ENCODE results near the gene LHFPL6.

Gene LHFPL6

GRCh38 chr13:39607876-39608275, 4.9 kb upstream of the LHFPL6 start:
- Histone ChIP-seq H3K27me3 (ENCODE audit: insufficient read depth, low read length) (no peaks in the 10 kb centered on the region), H3K27ac (ENCODE audit: low read depth, low read length) (no peak overlapping the region), H2AFZ (ENCODE audit: low read length, unreplicated experiment) (no peak overlapping the region), H3K79me2 (ENCODE audit: control insufficient read depth, insufficient read depth, low read length, unreplicated experiment) (no peaks in the 10 kb centered on the region), H3K4me1 (ENCODE audit: control insufficient read depth, insufficient read depth, low read length, unreplicated experiment) (no peaks in the 10 kb centered on the region), H3K4me3 (ENCODE audit: low read depth, low read length) (no peak overlapping the region), H3K36me3 (ENCODE audit: insufficient read depth, low read length) (no peaks in the 10 kb centered on the region)

GRCh38 chr13:39605677-39606320, 2.8 kb upstream of the LHFPL6 start:
- Histone ChIP-seq H3K4me1 (ENCODE audit: control insufficient read depth, insufficient read depth, low read length, unreplicated experiment) (peaks cover 8% of the 10 kb centered on the region), H3K79me2 (ENCODE audit: control insufficient read depth, insufficient read depth, low read length, unreplicated experiment) (peaks cover 17% of the 10 kb centered on the region)

GRCh38 chr13:39604756-39605155, 1.8 kb upstream of the LHFPL6 start:
- Histone ChIP-seq H3K27ac (ENCODE audit: low read depth, low read length) (no peak overlapping the region), H3K36me3 (ENCODE audit: insufficient read depth, low read length) (no peaks in the 10 kb centered on the region), H3K4me3 (ENCODE audit: low read depth, low read length) (no peak overlapping the region), H3K27me3 (ENCODE audit: insufficient read depth, low read length) (no peaks in the 10 kb centered on the region), H3K79me2 (ENCODE audit: control insufficient read depth, insufficient read depth, low read length, unreplicated experiment) (peaks cover 24% of the 10 kb centered on the region), H2AFZ (ENCODE audit: low read length, unreplicated experiment) (no peak overlapping the region), H3K4me1 (ENCODE audit: control insufficient read depth, insufficient read depth, low read length, unreplicated experiment) (peaks cover 12% of the 10 kb centered on the region)

More at GRCh38 chr13:39605677-39606320, 2.8 kb upstream of the LHFPL6 start:
- H3K36me3 ChIP-seq (ENCODE audit: insufficient read depth, low read length), result no peaks in the 10 kb centered on the region
- H2AFZ ChIP-seq (ENCODE audit: low read length, unreplicated experiment), result no peak overlapping the region
- no peaks in the 10 kb centered on the region for H3K27me3 ChIP-seq (ENCODE audit: insufficient read depth, low read length)
- H3K27ac ChIP-seq (ENCODE audit: low read depth, low read length), result no peak overlapping the region
- H3K4me3 ChIP-seq (ENCODE audit: low read depth, low read length), result no peak overlapping the region

DNA sequence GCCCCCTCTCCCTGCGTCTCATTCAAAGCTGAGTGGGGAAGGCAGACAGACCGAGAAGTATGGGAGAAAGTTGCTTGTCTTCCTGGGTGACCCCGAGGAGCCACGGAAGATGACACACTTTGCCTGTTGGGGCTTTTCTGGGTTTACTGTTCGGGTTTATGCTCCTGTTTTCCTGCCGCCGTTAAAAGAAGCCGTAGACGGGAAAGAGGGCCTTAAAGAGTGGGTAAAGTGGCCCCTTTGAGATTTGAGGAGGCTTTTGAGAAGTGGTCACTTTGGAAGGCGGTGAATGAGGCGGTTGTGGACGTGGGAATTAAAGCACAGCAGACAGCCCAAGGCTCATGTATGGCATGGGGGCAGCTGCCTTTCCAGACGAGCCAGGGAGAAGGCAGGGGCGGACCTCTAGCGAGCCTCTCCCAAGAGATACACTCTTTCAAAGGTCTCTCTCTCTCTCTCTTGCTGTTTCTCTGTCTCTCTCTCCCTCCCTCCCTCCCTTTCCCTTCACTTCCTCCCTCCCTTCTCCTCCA, 493 bp upstream of the LHFPL6 start:
- Histone ChIP-seq H2AFZ (ENCODE audit: low read length, unreplicated experiment) (peak overlapping the region; percentile 96), H3K27me3 (ENCODE audit: insufficient read depth, low read length) (no peaks in the 10 kb centered on the region), H3K4me1 (ENCODE audit: control insufficient read depth, insufficient read depth, low read length, unreplicated experiment) (peaks cover 12% of the 10 kb centered on the region), H3K36me3 (ENCODE audit: insufficient read depth, low read length) (no peaks in the 10 kb centered on the region), H3K79me2 (ENCODE audit: control insufficient read depth, insufficient read depth, low read length, unreplicated experiment) (peaks cover 30% of the 10 kb centered on the region), H3K4me3 (ENCODE audit: low read depth, low read length) (peak overlapping the region; percentile 95), H3K27ac (ENCODE audit: low read depth, low read length) (peak overlapping the region; percentile 66)

GRCh38 chr13:39602277-39602613, 748 bp downstream of the LHFPL6 start:
- peak overlapping the region; percentile 95 for H3K4me3 ChIP-seq (ENCODE audit: low read depth, low read length)
- peaks cover 22% of the 10 kb centered on the region for H3K4me1 ChIP-seq (ENCODE audit: control insufficient read depth, insufficient read depth, low read length, unreplicated experiment)
- peak overlapping the region; percentile 52 for H3K27ac ChIP-seq (ENCODE audit: low read depth, low read length)
- H3K79me2 ChIP-seq (ENCODE audit: control insufficient read depth, insufficient read depth, low read length, unreplicated experiment), result peaks cover 38% of the 10 kb centered on the region
- no peaks in the 10 kb centered on the region for H3K36me3 ChIP-seq (ENCODE audit: insufficient read depth, low read length)
- peak overlapping the region; percentile 57 for H2AFZ ChIP-seq (ENCODE audit: low read length, unreplicated experiment)
- no peaks in the 10 kb centered on the region for H3K27me3 ChIP-seq (ENCODE audit: insufficient read depth, low read length)

DNA sequence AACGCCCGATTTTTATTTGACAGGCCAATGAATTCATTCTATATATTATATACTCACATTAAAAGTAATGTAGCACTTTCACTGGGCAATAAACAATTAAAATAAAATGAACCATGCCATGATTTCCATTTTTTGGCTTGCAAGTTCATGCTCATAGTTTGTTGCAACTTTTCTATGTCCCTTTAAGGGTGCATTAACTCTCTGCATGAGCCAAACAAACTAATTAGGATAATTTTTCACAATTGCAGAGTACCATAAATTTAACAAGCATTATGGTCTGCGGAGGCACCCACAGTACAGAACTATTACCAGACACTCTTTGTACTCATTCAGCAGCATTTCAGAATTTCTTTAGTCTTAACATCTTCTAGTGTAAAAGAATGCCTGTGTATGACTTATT, 1.4 kb downstream of the LHFPL6 start:
- Histone ChIP-seq H2AFZ (ENCODE audit: low read length, unreplicated experiment) (no peak overlapping the region), H3K27me3 (ENCODE audit: insufficient read depth, low read length) (no peaks in the 10 kb centered on the region), H3K4me3 (ENCODE audit: low read depth, low read length) (peak overlapping the region; percentile 95), H3K4me1 (ENCODE audit: control insufficient read depth, insufficient read depth, low read length, unreplicated experiment) (peaks cover 28% of the 10 kb centered on the region), H3K27ac (ENCODE audit: low read depth, low read length) (no peak overlapping the region), H3K79me2 (ENCODE audit: control insufficient read depth, insufficient read depth, low read length, unreplicated experiment) (peaks cover 43% of the 10 kb centered on the region), H3K36me3 (ENCODE audit: insufficient read depth, low read length) (no peaks in the 10 kb centered on the region)

DNA sequence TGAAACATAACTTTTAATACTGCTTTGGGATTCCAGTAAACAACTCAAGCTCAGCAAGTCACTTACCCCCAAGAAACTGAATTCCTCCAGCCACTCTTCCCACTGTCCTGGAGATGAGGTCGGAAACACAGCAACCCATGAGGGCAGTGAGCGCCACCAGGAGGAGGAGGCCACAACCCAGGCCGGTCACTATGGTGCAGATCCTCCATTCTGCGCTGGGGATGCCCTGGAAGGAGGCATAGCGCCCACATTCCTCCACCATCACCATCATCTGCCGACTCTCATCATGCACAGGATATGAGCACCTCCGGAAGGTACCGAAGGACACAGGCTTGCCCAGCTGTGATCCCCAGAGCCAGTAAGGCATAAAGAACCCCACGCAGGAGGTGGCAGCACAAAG, 2.2 kb downstream of the LHFPL6 start:
- Histone ChIP-seq H3K4me1 (ENCODE audit: control insufficient read depth, insufficient read depth, low read length, unreplicated experiment) (peaks cover 29% of the 10 kb centered on the region), H3K4me3 (ENCODE audit: low read depth, low read length) (peak overlapping the region; percentile 95), H3K79me2 (ENCODE audit: control insufficient read depth, insufficient read depth, low read length, unreplicated experiment) (peaks cover 50% of the 10 kb centered on the region), H3K36me3 (ENCODE audit: insufficient read depth, low read length) (0 out of 2 replicates have a peak, but pooled peaks cover under 1% of the 10 kb centered on the region), H3K27ac (ENCODE audit: low read depth, low read length) (no peak overlapping the region), H3K27me3 (ENCODE audit: insufficient read depth, low read length) (no peaks in the 10 kb centered on the region), H2AFZ (ENCODE audit: low read length, unreplicated experiment) (no peak overlapping the region)

- H2AFZ ChIP-seq (ENCODE audit: low read length, unreplicated experiment), result no peak overlapping the region
- peaks cover 54% of the 10 kb centered on the region for H3K79me2 ChIP-seq (ENCODE audit: control insufficient read depth, insufficient read depth, low read length, unreplicated experiment)
- H3K36me3 ChIP-seq (ENCODE audit: insufficient read depth, low read length), result 0 out of 2 replicates have a peak, but pooled peaks cover 5% of the 10 kb centered on the region
- no peaks in the 10 kb centered on the region for H3K27me3 ChIP-seq (ENCODE audit: insufficient read depth, low read length)
- H3K27ac ChIP-seq (ENCODE audit: low read depth, low read length), result peak overlapping the region; percentile 20; the same call in 1 of the 2 replicates
- peak overlapping the region; percentile 95 for H3K4me3 ChIP-seq (ENCODE audit: low read depth, low read length)
- H3K4me1 ChIP-seq (ENCODE audit: control insufficient read depth, insufficient read depth, low read length, unreplicated experiment), result peaks cover 29% of the 10 kb centered on the region
Measured at GRCh38 chr13:39599842-39600241, 3.2 kb downstream of the LHFPL6 start.

GRCh38 chr13:39599012-39599411, 4.0 kb downstream of the LHFPL6 start:
- Histone ChIP-seq H3K27ac (ENCODE audit: low read depth, low read length) (no peak overlapping the region; the same call in 1 of the 2 replicates), H2AFZ (ENCODE audit: low read length, unreplicated experiment) (no peak overlapping the region), H3K79me2 (ENCODE audit: control insufficient read depth, insufficient read depth, low read length, unreplicated experiment) (peaks cover 54% of the 10 kb centered on the region), H3K36me3 (ENCODE audit: insufficient read depth, low read length) (0 out of 2 replicates have a peak, but pooled peaks cover 5% of the 10 kb centered on the region), H3K4me3 (ENCODE audit: low read depth, low read length) (peak overlapping the region; percentile 95), H3K4me1 (ENCODE audit: control insufficient read depth, insufficient read depth, low read length, unreplicated experiment) (peaks cover 29% of the 10 kb centered on the region), H3K27me3 (ENCODE audit: insufficient read depth, low read length) (no peaks in the 10 kb centered on the region)

GRCh38 chr13:39597838-39598237, 5.2 kb downstream of the LHFPL6 start:
- peaks cover 54% of the 10 kb centered on the region for H3K79me2 ChIP-seq (ENCODE audit: control insufficient read depth, insufficient read depth, low read length, unreplicated experiment)
- H3K27ac ChIP-seq (ENCODE audit: low read depth, low read length), result peak overlapping the region; percentile 26
- 0 out of 2 replicates have a peak, but pooled peaks cover 5% of the 10 kb centered on the region for H3K36me3 ChIP-seq (ENCODE audit: insufficient read depth, low read length)
- H2AFZ ChIP-seq (ENCODE audit: low read length, unreplicated experiment), result no peak overlapping the region
- H3K27me3 ChIP-seq (ENCODE audit: insufficient read depth, low read length), result no peaks in the 10 kb centered on the region
- H3K4me3 ChIP-seq (ENCODE audit: low read depth, low read length), result peak overlapping the region; percentile 47
- H3K4me1 ChIP-seq (ENCODE audit: control insufficient read depth, insufficient read depth, low read length, unreplicated experiment), result peaks cover 29% of the 10 kb centered on the region

DNA sequence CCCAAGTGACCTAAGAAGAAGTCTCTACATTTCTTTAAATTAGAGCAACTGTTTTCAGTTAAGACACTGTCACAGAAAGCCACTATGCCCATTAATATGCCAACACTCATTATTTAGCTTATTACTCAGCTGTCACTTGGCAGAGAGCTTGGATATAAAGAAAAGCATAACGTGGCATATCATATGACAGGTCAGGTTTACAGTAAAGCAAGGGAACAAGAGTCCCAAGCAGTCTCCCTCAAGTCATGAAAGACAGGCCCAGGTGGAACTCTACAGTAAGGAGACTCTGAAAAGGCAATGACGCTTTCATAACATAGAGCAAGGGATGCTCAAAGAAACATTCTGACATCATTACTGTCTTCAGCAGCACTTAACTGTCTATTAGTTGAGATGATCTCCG, 6.3 kb downstream of the LHFPL6 start:
- Histone ChIP-seq H3K4me1 (ENCODE audit: control insufficient read depth, insufficient read depth, low read length, unreplicated experiment) (peaks cover 29% of the 10 kb centered on the region), H3K27ac (ENCODE audit: low read depth, low read length) (no peak overlapping the region), H2AFZ (ENCODE audit: low read length, unreplicated experiment) (no peak overlapping the region), H3K27me3 (ENCODE audit: insufficient read depth, low read length) (no peaks in the 10 kb centered on the region), H3K36me3 (ENCODE audit: insufficient read depth, low read length) (0 out of 2 replicates have a peak, but pooled peaks cover 5% of the 10 kb centered on the region), H3K4me3 (ENCODE audit: low read depth, low read length) (no peak overlapping the region), H3K79me2 (ENCODE audit: control insufficient read depth, insufficient read depth, low read length, unreplicated experiment) (peaks cover 51% of the 10 kb centered on the region)

Data from ACC112 (cell line).